GM23338 (cell line): ENCODE measurements around the gene WWOX. TPM values are rescaled to one million over a fixed set of nuclear protein-coding genes. Genes with fewer than 3 reads are reported as not detected.

ENCODE experiments used
- ATAC-seq: fragments of 200-7000 bp; cut with Tn5 transposase; 3 replicates; pipeline ENCODE4 v1.9.1; 2020
- DNase-seq: peaks from one replicate; pipeline ENCODE4 v3.0.0-alpha.2; 2015; ENCODE audit warnings: low spot score
- H2AFZ ChIP-seq: fragments of 200-600 bp; sonication (generic); 2 replicates; pipeline ENCODE4 v1.8.0; 2016; ENCODE audit warnings: antibody characterized with exemption, mild to moderate bottlenecking, moderate library complexity
- H3F3A ChIP-seq: fragments of 200-600 bp; sonication (generic); replicated peaks from 2 replicates; pipeline ENCODE4 v1.8.0; 2017; ENCODE audit warnings: antibody characterized with exemption, mixed run types, low read depth
- H3K27ac ChIP-seq: fragments of 200-600 bp; sonication (generic); 2 replicates; pipeline ENCODE4 v1.6.1; 2016; ENCODE audit warnings: low read depth
- H3K27me3 ChIP-seq: fragments of 200-600 bp; sonication (generic); 2 replicates; pipeline ENCODE4 v1.8.0; 2016; ENCODE audit warnings: mild to moderate bottlenecking, mixed run types, moderate library complexity; ENCODE audit not compliant: insufficient read depth
- H3K36me3 ChIP-seq: fragments of 200-600 bp; sonication (generic); 2 replicates; pipeline ENCODE4 v1.8.0; 2016; ENCODE audit warnings: mild to moderate bottlenecking; ENCODE audit not compliant: insufficient read depth
- H3K4me1 ChIP-seq: fragments of 200-600 bp; sonication (generic); 2 replicates; pipeline ENCODE4 v1.8.0; 2016; ENCODE audit warnings: mild to moderate bottlenecking, moderate library complexity; ENCODE audit not compliant: insufficient read depth
- H3K4me2 ChIP-seq: fragments of 200-600 bp; sonication (generic); 2 replicates; pipeline ENCODE4 v1.7.1; 2017; ENCODE audit warnings: mixed run types
- H3K4me3 ChIP-seq: fragments of 200-600 bp; sonication (generic); 2 replicates; pipeline ENCODE4 v1.6.1; 2016; ENCODE audit warnings: mixed run types
- H3K79me2 ChIP-seq: fragments of 200-600 bp; sonication (generic); replicated peaks from 2 replicates; pipeline ENCODE4 v1.8.0; 2017; ENCODE audit warnings: mild to moderate bottlenecking; ENCODE audit not compliant: insufficient read depth
- H3K9me2 ChIP-seq: fragments of 200-600 bp; sonication (generic); 2 replicates; pipeline ENCODE4 v1.8.0; 2017; ENCODE audit not compliant: insufficient read depth
- H4K20me1 ChIP-seq: fragments of 200-600 bp; sonication (generic); replicated peaks from 2 replicates; pipeline ENCODE4 v1.8.0; 2017; ENCODE audit warnings: mild to moderate bottlenecking; ENCODE audit not compliant: insufficient read depth
- H3K27ac Mint-ChIP-seq: 2 replicates; pipeline ENCODE4 v1.8.0; 2020; ENCODE audit warnings: inconsistent platforms, mild to moderate bottlenecking, moderate library complexity, mixed read lengths
- H3K27me3 Mint-ChIP-seq: 3 replicates; pipeline ENCODE4 v1.8.0; 2022; ENCODE audit warnings: low read depth, mild to moderate bottlenecking, moderate library complexity, mixed read lengths, inconsistent platforms; ENCODE audit not compliant: insufficient read depth, poor library complexity
- H3K36me3 Mint-ChIP-seq: 3 replicates; pipeline ENCODE4 v1.8.0; 2021; ENCODE audit warnings: low read depth, mild to moderate bottlenecking, inconsistent platforms, moderate library complexity, mixed read lengths
- H3K4me1 Mint-ChIP-seq: 3 replicates; pipeline ENCODE4 v1.8.0; 2020; ENCODE audit warnings: mild to moderate bottlenecking, inconsistent platforms, mixed read lengths
- H3K4me3 Mint-ChIP-seq: 3 replicates; pipeline ENCODE4 v1.8.0; 2021; ENCODE audit warnings: moderate library complexity, mild to moderate bottlenecking, inconsistent platforms, mixed read lengths
- H3K9me3 Mint-ChIP-seq: 3 replicates; pipeline ENCODE4 v1.8.0; 2020; ENCODE audit warnings: moderate library complexity, mild to moderate bottlenecking, inconsistent platforms, mixed read lengths
- CREB1 ChIP-seq: fragments of 250-450 bp; sonication (Bioruptor Pico); IDR thresholded peaks from 2 replicates; pipeline ENCODE4 v1.5.0; 2020; ENCODE audit warnings: low read depth, mild to moderate bottlenecking, moderate library complexity
- EZH2 ChIP-seq: fragments of 200-600 bp; sonication (generic); IDR thresholded peaks from one replicate; pipeline ENCODE4 v1.8.0; 2017; ENCODE audit warnings: antibody characterized with exemption, mild to moderate bottlenecking, low read depth; ENCODE audit not compliant: unreplicated experiment
- EZH2phosphoT487 ChIP-seq: fragments of 200-600 bp; sonication (generic); IDR thresholded peaks from one replicate; pipeline ENCODE4 v1.8.1; 2018; ENCODE audit warnings: antibody characterized with exemption; ENCODE audit not compliant: unreplicated experiment
- JUNB ChIP-seq: IDR thresholded peaks from one replicate; pipeline ENCODE4 v1.6.1; 2016; ENCODE audit warnings: antibody characterized with exemption; ENCODE audit not compliant: unreplicated experiment
- NANOG ChIP-seq: IDR thresholded peaks from 2 replicates; pipeline ENCODE4 v1.6.1; 2016; ENCODE audit warnings: antibody characterized with exemption, borderline replicate concordance
- POLR2AphosphoS5 ChIP-seq: IDR thresholded peaks from 2 replicates; pipeline ENCODE4 v1.6.1; 2016; ENCODE audit warnings: antibody characterized with exemption, low read depth
- STAT1 ChIP-seq: IDR thresholded peaks from one replicate; pipeline ENCODE4 v1.6.1; 2016; ENCODE audit warnings: antibody characterized with exemption; ENCODE audit not compliant: unreplicated experiment
- ZNF114 ChIP-seq: fragments of 250-450 bp; sonication (Bioruptor Pico); IDR thresholded peaks from 2 replicates; pipeline ENCODE4 v1.5.0; 2020; ENCODE audit warnings: mild to moderate bottlenecking, moderate library complexity
- ZNF331 ChIP-seq: fragments of 250-450 bp; sonication (Bioruptor Pico); IDR thresholded peaks from 2 replicates; pipeline ENCODE4 v1.5.0; 2020; ENCODE audit warnings: low read depth, mild to moderate bottlenecking, moderate library complexity
- polyA plus RNA-seq: library from polyadenylated mRNA; unstranded; fragments of >200 nt; fragmentation: Nextera tagmentation; extraction: Ambion mirVana; gene quantifications from 2 replicates; pipeline ENCODE4 v1.2.1, GENCODE V29; 2016
- total RNA-seq: library from RNA; depleted of rRNA; stranded (reverse); fragments of >200 nt; shearing (Covaris generic); gene quantifications from 2 replicates; pipeline ENCODE4 v1.2.3, GENCODE V29; 2014
- TF ChIP-seq, protein P1 (sequence below): fragments of 250-450 bp; sonication (Bioruptor Pico); IDR thresholded peaks from 2 replicates; pipeline ENCODE4 v1.5.0; 2020; ENCODE audit warnings: mild to moderate bottlenecking, moderate library complexity
- TF ChIP-seq, protein P2 (sequence below), 2 experiments: fragments of 200-600 bp in 1 of 2; sonication (generic) in 1 of 2; conservative IDR thresholded peaks; 2 replicates each; pipeline versions ENCODE4 v1.5.1 to v1.6.1; 2016 to 2017; ENCODE audit warnings: antibody characterized with exemption in 2 of 2, low read depth in 2 of 2, mild to moderate bottlenecking in 2 of 2, moderate library complexity in 1 of 2
- TF ChIP-seq, protein P3 (sequence below): IDR thresholded peaks from 2 replicates; pipeline ENCODE4 v1.6.1; 2016; ENCODE audit warnings: antibody characterized with exemption
- TF ChIP-seq, protein P4 (sequence below): IDR thresholded peaks from one replicate; pipeline ENCODE4 v1.6.1; 2018; ENCODE audit warnings: antibody characterized with exemption; ENCODE audit not compliant: unreplicated experiment

WWOX gene
- total and polyA plus RNA-seq, 2 experiments from 2014 or later, result 10.0 to 19.3 TPM

DNA sequence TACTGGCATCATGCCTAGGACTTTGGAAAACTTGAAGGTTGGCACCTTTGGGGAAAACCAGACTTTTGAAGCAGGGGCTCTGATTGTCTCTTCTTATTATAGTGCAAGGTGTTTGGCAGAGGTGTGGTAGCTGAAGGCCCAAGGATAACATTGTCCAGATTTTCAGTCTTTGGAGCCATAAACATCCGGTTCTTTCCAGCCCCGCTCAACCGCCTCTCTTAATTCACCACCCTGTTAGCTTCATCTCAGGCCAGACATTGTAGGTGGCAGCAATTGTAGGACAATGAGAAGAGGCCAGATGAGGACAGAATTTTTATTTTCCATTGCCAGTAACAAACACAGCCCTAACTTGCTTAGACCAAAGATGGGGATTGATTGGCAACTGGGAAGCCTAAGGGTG lies 851.3 kb downstream of the WWOX start:
- no peak for DNase-seq
- Mint-ChIP-seq H3K4me1 (peaks cover 10% of the 10 kb centered on the region), H3K9me3 (no peaks in the 10 kb centered on the region; the same call in 1 of the 3 replicates), H3K4me3 (no peak overlapping the region), H3K36me3 (no peaks in the 10 kb centered on the region), H3K27me3 (peaks cover 2% of the 10 kb centered on the region), H3K27ac (no peak overlapping the region)
- Histone ChIP-seq H3K4me3 (no peak overlapping the region), H3K36me3 (no peaks in the 10 kb centered on the region), H3F3A (no peaks in the 10 kb centered on the region), H3K9me2 (peaks cover 3% of the 10 kb centered on the region), H3K27ac (no peak overlapping the region), H3K4me1 (no peaks in the 10 kb centered on the region), H4K20me1 (no peaks in the 10 kb centered on the region), H3K27me3 (no peaks in the 10 kb centered on the region), H3K4me2 (no peak overlapping the region), H3K79me2 (no peaks in the 10 kb centered on the region), H2AFZ (no peak overlapping the region)
- no peak for ATAC-seq
- TF ChIP-seq, protein P1, sequence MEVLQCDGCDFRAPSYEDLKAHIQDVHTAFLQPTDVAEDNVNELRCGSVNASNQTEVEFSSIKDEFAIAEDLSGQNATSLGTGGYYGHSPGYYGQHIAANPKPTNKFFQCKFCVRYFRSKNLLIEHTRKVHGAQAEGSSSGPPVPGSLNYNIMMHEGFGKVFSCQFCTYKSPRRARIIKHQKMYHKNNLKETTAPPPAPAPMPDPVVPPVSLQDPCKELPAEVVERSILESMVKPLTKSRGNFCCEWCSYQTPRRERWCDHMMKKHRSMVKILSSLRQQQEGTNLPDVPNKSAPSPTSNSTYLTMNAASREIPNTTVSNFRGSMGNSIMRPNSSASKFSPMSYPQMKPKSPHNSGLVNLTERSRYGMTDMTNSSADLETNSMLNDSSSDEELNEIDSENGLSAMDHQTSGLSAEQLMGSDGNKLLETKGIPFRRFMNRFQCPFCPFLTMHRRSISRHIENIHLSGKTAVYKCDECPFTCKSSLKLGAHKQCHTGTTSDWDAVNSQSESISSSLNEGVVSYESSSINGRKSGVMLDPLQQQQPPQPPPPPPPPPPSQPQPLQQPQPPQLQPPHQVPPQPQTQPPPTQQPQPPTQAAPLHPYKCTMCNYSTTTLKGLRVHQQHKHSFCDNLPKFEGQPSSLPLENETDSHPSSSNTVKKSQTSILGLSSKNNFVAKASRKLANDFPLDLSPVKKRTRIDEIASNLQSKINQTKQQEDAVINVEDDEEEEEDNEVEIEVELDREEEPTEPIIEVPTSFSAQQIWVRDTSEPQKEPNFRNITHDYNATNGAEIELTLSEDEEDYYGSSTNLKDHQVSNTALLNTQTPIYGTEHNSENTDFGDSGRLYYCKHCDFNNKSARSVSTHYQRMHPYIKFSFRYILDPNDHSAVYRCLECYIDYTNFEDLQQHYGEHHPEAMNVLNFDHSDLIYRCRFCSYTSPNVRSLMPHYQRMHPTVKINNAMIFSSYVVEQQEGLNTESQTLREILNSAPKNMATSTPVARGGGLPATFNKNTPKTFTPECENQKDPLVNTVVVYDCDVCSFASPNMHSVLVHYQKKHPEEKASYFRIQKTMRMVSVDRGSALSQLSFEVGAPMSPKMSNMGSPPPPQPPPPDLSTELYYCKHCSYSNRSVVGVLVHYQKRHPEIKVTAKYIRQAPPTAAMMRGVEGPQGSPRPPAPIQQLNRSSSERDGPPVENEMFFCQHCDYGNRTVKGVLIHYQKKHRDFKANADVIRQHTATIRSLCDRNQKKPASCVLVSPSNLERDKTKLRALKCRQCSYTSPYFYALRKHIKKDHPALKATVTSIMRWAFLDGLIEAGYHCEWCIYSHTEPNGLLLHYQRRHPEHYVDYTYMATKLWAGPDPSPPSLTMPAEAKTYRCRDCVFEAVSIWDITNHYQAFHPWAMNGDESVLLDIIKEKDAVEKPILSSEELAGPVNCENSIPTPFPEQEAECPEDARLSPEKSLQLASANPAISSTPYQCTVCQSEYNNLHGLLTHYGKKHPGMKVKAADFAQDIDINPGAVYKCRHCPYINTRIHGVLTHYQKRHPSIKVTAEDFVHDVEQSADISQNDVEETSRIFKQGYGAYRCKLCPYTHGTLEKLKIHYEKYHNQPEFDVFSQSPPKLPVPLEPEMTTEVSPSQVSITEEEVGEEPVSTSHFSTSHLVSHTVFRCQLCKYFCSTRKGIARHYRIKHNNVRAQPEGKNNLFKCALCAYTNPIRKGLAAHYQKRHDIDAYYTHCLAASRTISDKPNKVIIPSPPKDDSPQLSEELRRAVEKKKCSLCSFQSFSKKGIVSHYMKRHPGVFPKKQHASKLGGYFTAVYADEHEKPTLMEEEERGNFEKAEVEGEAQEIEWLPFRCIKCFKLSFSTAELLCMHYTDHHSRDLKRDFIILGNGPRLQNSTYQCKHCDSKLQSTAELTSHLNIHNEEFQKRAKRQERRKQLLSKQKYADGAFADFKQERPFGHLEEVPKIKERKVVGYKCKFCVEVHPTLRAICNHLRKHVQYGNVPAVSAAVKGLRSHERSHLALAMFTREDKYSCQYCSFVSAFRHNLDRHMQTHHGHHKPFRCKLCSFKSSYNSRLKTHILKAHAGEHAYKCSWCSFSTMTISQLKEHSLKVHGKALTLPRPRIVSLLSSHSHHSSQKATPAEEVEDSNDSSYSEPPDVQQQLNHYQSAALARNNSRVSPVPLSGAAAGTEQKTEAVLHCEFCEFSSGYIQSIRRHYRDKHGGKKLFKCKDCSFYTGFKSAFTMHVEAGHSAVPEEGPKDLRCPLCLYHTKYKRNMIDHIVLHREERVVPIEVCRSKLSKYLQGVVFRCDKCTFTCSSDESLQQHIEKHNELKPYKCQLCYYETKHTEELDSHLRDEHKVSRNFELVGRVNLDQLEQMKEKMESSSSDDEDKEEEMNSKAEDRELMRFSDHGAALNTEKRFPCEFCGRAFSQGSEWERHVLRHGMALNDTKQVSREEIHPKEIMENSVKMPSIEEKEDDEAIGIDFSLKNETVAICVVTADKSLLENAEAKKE (CRISPR knock-in tag), result no peak
- TF ChIP-seq ZNF331 (CRISPR knock-in tag), result no peak
- TF ChIP-seq, protein P2, sequence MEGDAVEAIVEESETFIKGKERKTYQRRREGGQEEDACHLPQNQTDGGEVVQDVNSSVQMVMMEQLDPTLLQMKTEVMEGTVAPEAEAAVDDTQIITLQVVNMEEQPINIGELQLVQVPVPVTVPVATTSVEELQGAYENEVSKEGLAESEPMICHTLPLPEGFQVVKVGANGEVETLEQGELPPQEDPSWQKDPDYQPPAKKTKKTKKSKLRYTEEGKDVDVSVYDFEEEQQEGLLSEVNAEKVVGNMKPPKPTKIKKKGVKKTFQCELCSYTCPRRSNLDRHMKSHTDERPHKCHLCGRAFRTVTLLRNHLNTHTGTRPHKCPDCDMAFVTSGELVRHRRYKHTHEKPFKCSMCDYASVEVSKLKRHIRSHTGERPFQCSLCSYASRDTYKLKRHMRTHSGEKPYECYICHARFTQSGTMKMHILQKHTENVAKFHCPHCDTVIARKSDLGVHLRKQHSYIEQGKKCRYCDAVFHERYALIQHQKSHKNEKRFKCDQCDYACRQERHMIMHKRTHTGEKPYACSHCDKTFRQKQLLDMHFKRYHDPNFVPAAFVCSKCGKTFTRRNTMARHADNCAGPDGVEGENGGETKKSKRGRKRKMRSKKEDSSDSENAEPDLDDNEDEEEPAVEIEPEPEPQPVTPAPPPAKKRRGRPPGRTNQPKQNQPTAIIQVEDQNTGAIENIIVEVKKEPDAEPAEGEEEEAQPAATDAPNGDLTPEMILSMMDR (conservative IDR thresholded peaks at IDR 0.05; ENCODE audit: low read depth in 2 of 2), result no peak
- TF ChIP-seq, protein P3, sequence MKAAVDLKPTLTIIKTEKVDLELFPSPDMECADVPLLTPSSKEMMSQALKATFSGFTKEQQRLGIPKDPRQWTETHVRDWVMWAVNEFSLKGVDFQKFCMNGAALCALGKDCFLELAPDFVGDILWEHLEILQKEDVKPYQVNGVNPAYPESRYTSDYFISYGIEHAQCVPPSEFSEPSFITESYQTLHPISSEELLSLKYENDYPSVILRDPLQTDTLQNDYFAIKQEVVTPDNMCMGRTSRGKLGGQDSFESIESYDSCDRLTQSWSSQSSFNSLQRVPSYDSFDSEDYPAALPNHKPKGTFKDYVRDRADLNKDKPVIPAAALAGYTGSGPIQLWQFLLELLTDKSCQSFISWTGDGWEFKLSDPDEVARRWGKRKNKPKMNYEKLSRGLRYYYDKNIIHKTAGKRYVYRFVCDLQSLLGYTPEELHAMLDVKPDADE, result no peak
- TF ChIP-seq POLR2AphosphoS5, result no peak
- TF ChIP-seq NANOG, result no peak
- TF ChIP-seq, protein P4, sequence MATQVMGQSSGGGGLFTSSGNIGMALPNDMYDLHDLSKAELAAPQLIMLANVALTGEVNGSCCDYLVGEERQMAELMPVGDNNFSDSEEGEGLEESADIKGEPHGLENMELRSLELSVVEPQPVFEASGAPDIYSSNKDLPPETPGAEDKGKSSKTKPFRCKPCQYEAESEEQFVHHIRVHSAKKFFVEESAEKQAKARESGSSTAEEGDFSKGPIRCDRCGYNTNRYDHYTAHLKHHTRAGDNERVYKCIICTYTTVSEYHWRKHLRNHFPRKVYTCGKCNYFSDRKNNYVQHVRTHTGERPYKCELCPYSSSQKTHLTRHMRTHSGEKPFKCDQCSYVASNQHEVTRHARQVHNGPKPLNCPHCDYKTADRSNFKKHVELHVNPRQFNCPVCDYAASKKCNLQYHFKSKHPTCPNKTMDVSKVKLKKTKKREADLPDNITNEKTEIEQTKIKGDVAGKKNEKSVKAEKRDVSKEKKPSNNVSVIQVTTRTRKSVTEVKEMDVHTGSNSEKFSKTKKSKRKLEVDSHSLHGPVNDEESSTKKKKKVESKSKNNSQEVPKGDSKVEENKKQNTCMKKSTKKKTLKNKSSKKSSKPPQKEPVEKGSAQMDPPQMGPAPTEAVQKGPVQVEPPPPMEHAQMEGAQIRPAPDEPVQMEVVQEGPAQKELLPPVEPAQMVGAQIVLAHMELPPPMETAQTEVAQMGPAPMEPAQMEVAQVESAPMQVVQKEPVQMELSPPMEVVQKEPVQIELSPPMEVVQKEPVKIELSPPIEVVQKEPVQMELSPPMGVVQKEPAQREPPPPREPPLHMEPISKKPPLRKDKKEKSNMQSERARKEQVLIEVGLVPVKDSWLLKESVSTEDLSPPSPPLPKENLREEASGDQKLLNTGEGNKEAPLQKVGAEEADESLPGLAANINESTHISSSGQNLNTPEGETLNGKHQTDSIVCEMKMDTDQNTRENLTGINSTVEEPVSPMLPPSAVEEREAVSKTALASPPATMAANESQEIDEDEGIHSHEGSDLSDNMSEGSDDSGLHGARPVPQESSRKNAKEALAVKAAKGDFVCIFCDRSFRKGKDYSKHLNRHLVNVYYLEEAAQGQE, result no peak
- no peak for TF ChIP-seq ZNF114
- no peak for TF ChIP-seq JUNB
- no peak for TF ChIP-seq CREB1 (CRISPR knock-in tag)
- TF ChIP-seq EZH2, result no peak
- TF ChIP-seq EZH2phosphoT487, result no peak
- TF ChIP-seq STAT1, result no peak
